ENCODE results near the gene RPS6KA2. TPM values are rescaled to one million over a fixed set of nuclear protein-coding genes. Genes with fewer than 3 reads are reported as not detected.

The RPS6KA2 gene
- total RNA-seq, 4 donors from 2014 or later = 64.9 to 101 (median 81.6) TPM

- Histone ChIP-seq H3K4me3 (replicated peaks in 1 of 3) (no peak overlapping the region), H3K27me3 (no peaks in the 10 kb centered on the region), H3K9me3 (no peaks in the 10 kb centered on the region), H3K36me3 (peaks cover 20 to 26% of the 10 kb centered on the region in 2 donors), H3K27ac (no peak overlapping the region), H3K4me1 (no peaks in the 10 kb centered on the region)
- intact Hi-C loops (cut with DNase I) = no loop called here
- no peak for TF ChIP-seq CTCF (IDR thresholded peaks at IDR 0.05)
- TF ChIP-seq POLR2A (IDR thresholded peaks at IDR 0.05) = no peak
- DNase-seq = no peak
- WGBS, 2 donors = 93 to 96% methylated on average over 9 to 10 of the region's 10 CpGs
Measured at GRCh38 chr6:166433096-166433495, 194.0 kb downstream of the RPS6KA2 start.

GRCh38 chr6:166430269-166430668, 196.8 kb downstream of the RPS6KA2 start:
- no peak overlapping the region for H3K4me3 ChIP-seq (replicated peaks in 1 of 3)
- intact Hi-C loops (cut with DNase I) = no loop called here
- no peak for DNase-seq
- peaks cover 20 to 26% of the 10 kb centered on the region in 2 donors for H3K36me3 ChIP-seq
- H3K4me1 ChIP-seq = no peaks in the 10 kb centered on the region
- no peaks in the 10 kb centered on the region for H3K27me3 ChIP-seq
- 96% methylated on average over 17 of the region's 17 CpGs for WGBS, 2 donors
- TF ChIP-seq POLR2A (IDR thresholded peaks at IDR 0.05) = no peak
- no peak for TF ChIP-seq CTCF (IDR thresholded peaks at IDR 0.05)
- no peak overlapping the region for H3K27ac ChIP-seq
- H3K9me3 ChIP-seq = no peaks in the 10 kb centered on the region

- Histone ChIP-seq H3K27me3 (no peaks in the 10 kb centered on the region), H3K4me1 (no peaks in the 10 kb centered on the region), H3K36me3 (peaks cover 16 to 19% of the 10 kb centered on the region in 2 donors), H3K9me3 (no peaks in the 10 kb centered on the region), H3K4me3 (replicated peaks in 1 of 3) (no peak overlapping the region), H3K27ac (no peak overlapping the region)
- no peak for DNase-seq
- TF ChIP-seq CTCF (IDR thresholded peaks at IDR 0.05) (no peak), POLR2A (IDR thresholded peaks at IDR 0.05) (no peak)
- intact Hi-C loops (cut with DNase I) = no loop called here
- 95 to 97% methylated on average over 12 of the region's 12 CpGs for WGBS, 2 donors
Measured at GRCh38 chr6:166424431-166424830, 202.6 kb downstream of the RPS6KA2 start.

GRCh38 chr6:166423781-166424180, 203.3 kb downstream of the RPS6KA2 start:
- DNase-seq = no peak
- Histone ChIP-seq H3K4me1 (no peaks in the 10 kb centered on the region), H3K27me3 (no peaks in the 10 kb centered on the region), H3K36me3 (peaks cover 14 to 19% of the 10 kb centered on the region in 2 donors), H3K27ac (no peak overlapping the region), H3K4me3 (replicated peaks in 1 of 3) (no peak overlapping the region), H3K9me3 (no peaks in the 10 kb centered on the region)
- no peak for TF ChIP-seq POLR2A (IDR thresholded peaks at IDR 0.05)
- TF ChIP-seq CTCF (IDR thresholded peaks at IDR 0.05) = no peak
- intact Hi-C loops (cut with DNase I) = no loop called here
- 88 to 89% methylated on average over 7 of the region's 7 CpGs for WGBS, 2 donors

GRCh38 chr6:166423051-166423745, 203.9 kb downstream of the RPS6KA2 start:
- Histone ChIP-seq H3K27me3 (no peaks in the 10 kb centered on the region), H3K27ac (no peak overlapping the region), H3K9me3 (no peaks in the 10 kb centered on the region), H3K4me1 (no peaks in the 10 kb centered on the region), H3K4me3 (replicated peaks in 1 of 3) (no peak overlapping the region), H3K36me3 (peaks cover 14 to 22% of the 10 kb centered on the region in 2 donors)
- WGBS, 2 donors = 94 to 96% methylated on average over 21 to 22 of the region's 22 CpGs
- TF ChIP-seq POLR2A (IDR thresholded peaks at IDR 0.05) (no peak), CTCF (IDR thresholded peaks at IDR 0.05) (no peak)
- DNase-seq = no peak
- intact Hi-C loops (cut with DNase I) = no loop called here
